HepG2 (cell line): ENCODE data around the gene RAPSN. TPM values are rescaled to one million over a fixed set of nuclear protein-coding genes. Genes with fewer than 3 reads are reported as not detected.
"Not testable (repeated sequence)": the region's sequence is repeated elsewhere in the genome, so short reads cannot be mapped to it uniquely, and the experiment has no call there.

Experiments
- ATAC-seq: fragments of 200-7000 bp; cut with Tn5 transposase; 3 replicates; pipeline ENCODE4 v1.9.1; 2020; ENCODE audit warnings: mild to moderate bottlenecking, moderate library complexity
- BruUV-seq: library from RNA; stranded (reverse); fragments of 400-500 nt; replicated peaks from 2 replicates; lab custom pipeline; 2021; lab: Mats Ljungman, UMichigan
- CTCF ChIA-PET: fragments of 300-600 bp; formaldehyde crosslinking; extraction: SDS; loops from one replicate; lab custom pipeline; 2021; ENCODE audit warnings: low total read pairs, inconsistent platforms, low intra/inter-chr PET ratio; lab: Yijun Ruan, JAX
- POLR2A ChIA-PET: fragments of 350-600 bp; sonication (Branson Sonifier 250); formaldehyde crosslinking; loops from one replicate; lab custom pipeline; 2020; ENCODE audit warnings: antibody characterized with exemption, inconsistent platforms; lab: Yijun Ruan, JAX
- DNase-seq: peaks from one replicate; pipeline ENCODE4 v3.0.0-alpha.2; 2015; ENCODE audit warnings: low spot score
- FAIRE-seq: peaks from 3 replicates; lab custom pipeline; 2011; peaks lifted over from hg19 to GRCh38; lab: Jason Lieb, UNC
- H2AFZ ChIP-seq: one replicate; pipeline ENCODE4 v1.6.1; 2011; ENCODE audit warnings: low read length, inconsistent platforms
- H3K27ac ChIP-seq: fragments of 300-600 bp; 3 replicates; pipeline ENCODE4 v1.8.0; 2011; ENCODE audit warnings: mixed run types, mild to moderate bottlenecking, mixed read lengths, low read length, inconsistent platforms; ENCODE audit not compliant: insufficient read depth; ENCODE audit errors: extremely low read length
- H3K27me3 ChIP-seq, 2 experiments: fragments of 200-600 bp in 1 of 2; 2 replicates in 1 of 2; 3 replicates in 1 of 2; pipeline versions ENCODE4 v1.6.0 to v1.8.0; 2011; ENCODE audit warnings: low read length in 2 of 2, mild to moderate bottlenecking in 2 of 2, moderate library complexity in 2 of 2, inconsistent platforms in 1 of 2; ENCODE audit not compliant: insufficient read depth in 2 of 2, control insufficient read depth in 1 of 2
- H3K36me3 ChIP-seq, 2 experiments: fragments of 200-600 bp in 1 of 2; replicated peaks in 1 of 2; 2 replicates in 1 of 2; 3 replicates in 1 of 2; pipeline versions ENCODE4 v1.5.1 to v1.8.0; 2011; ENCODE audit warnings: low read length in 2 of 2, inconsistent platforms in 1 of 2; ENCODE audit not compliant: insufficient read depth in 2 of 2, control insufficient read depth in 1 of 2
- H3K4me1 ChIP-seq: 2 replicates; pipeline ENCODE4 v1.5.1; 2012; ENCODE audit warnings: low read length, inconsistent platforms; ENCODE audit not compliant: insufficient read depth
- H3K4me2 ChIP-seq: 2 replicates; pipeline ENCODE4 v1.6.0; 2011; ENCODE audit warnings: low read depth, low read length, inconsistent platforms
- H3K4me3 ChIP-seq, 3 experiments: fragments of 200-600 bp in 1 of 3; sonication (generic), shearing (Covaris generic) in 1 of 3; replicated peaks in 1 of 3; 2 replicates each; pipeline ENCODE4 v1.5.1; 2011 to 2016; ENCODE audit warnings: low read length in 3 of 3, inconsistent platforms in 2 of 3, low read depth in 2 of 3, mild to moderate bottlenecking in 2 of 3, control low read depth in 1 of 3, mixed read lengths in 1 of 3; ENCODE audit not compliant: insufficient read depth in 1 of 3
- H3K79me2 ChIP-seq: one replicate; pipeline ENCODE4 v1.6.1; 2011; ENCODE audit warnings: low read length, inconsistent platforms; ENCODE audit not compliant: insufficient read depth
- H3K9ac ChIP-seq: 2 replicates; pipeline ENCODE4 v1.6.0; 2011; ENCODE audit warnings: mild to moderate bottlenecking, low read depth, low read length, inconsistent platforms; ENCODE audit not compliant: insufficient read depth
- H3K9me3 ChIP-seq: 2 replicates; pipeline ENCODE4 v1.5.1; 2012; ENCODE audit warnings: mild to moderate bottlenecking, low read length
- H4K20me1 ChIP-seq: 2 replicates; pipeline ENCODE4 v1.6.0; 2011; ENCODE audit warnings: inconsistent platforms, mild to moderate bottlenecking, low read length, moderate library complexity; ENCODE audit not compliant: insufficient read depth
- BHLHE40 ChIP-seq: IDR thresholded peaks from 2 replicates; pipeline ENCODE4 v1.6.1; 2011; ENCODE audit warnings: low read length, improper control_type of control experiment
- CTCF ChIP-seq: sonication (generic); formaldehyde crosslinking; IDR thresholded peaks from 2 replicates; pipeline ENCODE4 v1.5.0; 2020; ENCODE audit warnings: mild to moderate bottlenecking, missing genetic modification reagents, moderate library complexity
- ETV5 ChIP-seq: IDR thresholded peaks from 2 replicates; pipeline ENCODE4 v1.6.1; 2018; ENCODE audit warnings: missing biosample characterization, missing genetic modification reagents, inconsistent platforms, borderline replicate concordance
- GABPB1 ChIP-seq: IDR thresholded peaks from 2 replicates; pipeline ENCODE4 v1.6.1; 2016; ENCODE audit warnings: mild to moderate bottlenecking, missing genetic modification reagents, moderate library complexity, missing compliant biosample characterization
- NFYC ChIP-seq: IDR thresholded peaks from 2 replicates; pipeline ENCODE4 v1.6.1; 2016; ENCODE audit warnings: missing genetic modification reagents, missing compliant biosample characterization
- NONO ChIP-seq, 2 experiments: fragments of 450-650 bp in 1 of 2; sonication (generic) in 1 of 2; formaldehyde crosslinking in 1 of 2; IDR thresholded peaks in 1 of 2; conservative IDR thresholded peaks in 1 of 2; 2 replicates each; pipeline versions ENCODE4 v1.6.1 to v1.8.0; 2017 to 2022; ENCODE audit warnings: mild to moderate bottlenecking in 1 of 2, missing genetic modification reagents in 1 of 2, moderate library complexity in 1 of 2
- SOX5 ChIP-seq: IDR thresholded peaks from 2 replicates; pipeline ENCODE4 v1.6.1; 2016; ENCODE audit warnings: borderline replicate concordance
- SUZ12 ChIP-seq: fragments of 150-350 bp; IDR thresholded peaks from 2 replicates; pipeline ENCODE4 v1.6.1; 2014; ENCODE audit warnings: low read depth, low read length
- XRCC5 ChIP-seq: fragments of 200-400 bp; formaldehyde crosslinking; optimal IDR thresholded peaks from 2 replicates; pipeline ENCODE3; 2017; ENCODE audit warnings: mild to moderate bottlenecking, low read length
- ZNF124 ChIP-seq: sonication (generic); formaldehyde crosslinking; IDR thresholded peaks from 2 replicates; pipeline ENCODE4 v1.4.0; 2020; ENCODE audit warnings: missing genetic modification reagents
- WGBS: methylation state at CpG from one replicate; pipeline ENCODE4 v1.1.6; 2017; ENCODE audit warnings: low lambda C conversion rate; 5-methylcytosine and 5-hydroxymethylcytosine counted together
- in situ Hi-C: cut with HindIII; loops from 2 replicates; pipeline ENCODE4 v1.10.0; 2017; ENCODE audit warnings: low pct_unique_long_range_greater_than_20kb; ENCODE audit not compliant: extremely low pct_ligation_motif_present
- intact Hi-C: fragments of 100-400 bp; cut with micrococcal nuclease; formaldehyde crosslinking; loops from one replicate; pipeline ENCODE4 v1.10.0; 2022; ENCODE audit not compliant: unreplicated experiment
- polyA plus RNA-seq, 8 experiments: library from polyadenylated mRNA; depleted of rRNA in 3 of 8; stranded (reverse) in 7 of 8; unstranded in 1 of 8; fragments of >200 nt; fragmentation: Illumina TruSeq in 4 of 8; extraction: Trizol in 4 of 8; gene quantifications; 2 replicates each; pipeline versions ENCODE4 v1.2.1 to v1.2.3, GENCODE V29; 2011 to 2016; ENCODE audit warnings: low read depth in 4 of 8, missing spikeins in 1 of 8, mixed read lengths in 1 of 8; ENCODE audit not compliant: insufficient read depth in 1 of 8
- total RNA-seq, 5 experiments: library from RNA; depleted of rRNA; stranded (reverse); fragments of >200 nt; fragmentation: Illumina TruSeq; extraction: Trizol; gene quantifications; 2 replicates each; pipeline ENCODE4 v1.2.3, GENCODE V29; 2016; ENCODE audit warnings: low read depth in 1 of 5

RAPSN gene
- total and polyA plus RNA-seq, 2 of the 13 experiments (the other 11 are each of a cell fraction or from before 2014, with no cell fraction given), result 0.15 to 1.2 TPM

GRCh38 chr11:47454258-47454671 lies 5.3 kb upstream of the RAPSN start (continued):
- TF ChIP-seq ZNF124 (CRISPR knock-in tag) (peak; percentile 46; the same call in 1 of the 2 replicates), ETV5 (CRISPR knock-in tag) (peak; percentile 27; the same call in 1 of the 2 replicates), GABPB1 (0 out of 2 replicates have a peak, but pooled peaks have one; percentile 13), CTCF (peak; percentile 92), NONO (CRISPR knock-in tag; conservative IDR thresholded peaks at IDR 0.05) (peak; percentile 47; the same call in 1 of the 2 replicates), SOX5 (CRISPR knock-in tag) (peak; percentile 20; the same call in 1 of the 2 replicates), XRCC5 (peak; percentile 68), BHLHE40 (0 out of 2 replicates have a peak, but pooled peaks have one; percentile 19)
- not testable (repeated sequence) for TF ChIP-seq NONO (IDR thresholded peaks at IDR 0.05)

GRCh38 chr11:47453365-47453764 lies 4.4 kb upstream of the RAPSN start:
- no peaks in the 10 kb centered on the region for H3K79me2 ChIP-seq
- TF ChIP-seq SUZ12 (no peak), NFYC (CRISPR knock-in tag) (peak; percentile 50; the same call in 1 of the 2 replicates)
- TF ChIP-seq, all 625 proteins: peak for 1
- no peaks in the 10 kb centered on the region for H3K9me3 ChIP-seq
- no peak overlapping the region for H2AFZ ChIP-seq
- ChIA-PET POLR2A (interaction anchor here (1.1 to 1.5 kb wide), 2 partner anchors 16 to 35 kb away, joined by 4 to 9 read pairs; no protein-coding TSS in a partner anchor), CTCF (interaction anchor here (2.0 kb wide), 1 partner anchor 79 kb away, joined by 9 read pairs; no protein-coding TSS in a partner anchor)
- no peaks in the 10 kb centered on the region for H3K27me3 ChIP-seq
- no peak overlapping the region for H3K9ac ChIP-seq
- H3K4me1 ChIP-seq, result peaks cover 14% of the 10 kb centered on the region
- in situ Hi-C loops, result loop anchor here (10.0 kb wide), 1 partner anchor 79 kb away; the partner anchor contains the start of gene SPI1
- no peak for ATAC-seq
- no peaks in the 10 kb centered on the region for H3K36me3 ChIP-seq
- no TSS peak for BruUV-seq
- no peaks in the 10 kb centered on the region for H4K20me1 ChIP-seq
- no peak overlapping the region for H3K4me2 ChIP-seq
- H3K4me3 ChIP-seq, result no peak overlapping the region
- DNase-seq, result no peak
- intact Hi-C loops, result loop anchor here (10.0 kb wide), 1 partner anchor 401 kb away; no protein-coding TSS in a partner anchor
- H3K27ac ChIP-seq, result no peak overlapping the region
- WGBS, result 94% methylated on average over 8 of the region's 8 CpGs
- FAIRE-seq, result no peak
